Ascending aorta (tissue), 2 donors: Measurements from ENCODE around the gene TBX15. TPM values are rescaled to one million over a fixed set of nuclear protein-coding genes. Genes with fewer than 3 reads are reported as not detected.

Source experiments
- DNase-seq, 2 donors: peaks; one replicate each; pipeline ENCODE4 v3.0.0-alpha.2; 2019; ENCODE audit warnings: low spot score in 2 of 2
- H3K27ac ChIP-seq, 2 donors: fragments of 200-600 bp; sonication (generic); one replicate each; pipeline ENCODE4 v1.5.1; 2016 to 2017; ENCODE audit warnings: mild to moderate bottlenecking in 1 of 2
- H3K27me3 ChIP-seq: fragments of 200-600 bp; sonication (generic); one replicate; pipeline ENCODE4 v1.5.1; 2017
- H3K36me3 ChIP-seq, 2 donors: fragments of 200-600 bp; sonication (generic); one replicate each; pipeline ENCODE4 v1.5.1; 2016
- H3K4me1 ChIP-seq, 2 donors: fragments of 200-600 bp; sonication (generic); one replicate each; pipeline ENCODE4 v1.5.1; 2016 to 2017; ENCODE audit warnings: mild to moderate bottlenecking in 1 of 2
- H3K4me3 ChIP-seq, 2 donors: fragments of 200-600 bp; sonication (generic); one replicate each; pipeline ENCODE4 v1.5.1; 2016 to 2017; ENCODE audit warnings: mild to moderate bottlenecking in 1 of 2
- H3K9me3 ChIP-seq, 2 donors: fragments of 200-600 bp; sonication (generic); one replicate each; pipeline ENCODE4 v1.5.1; 2016
- CTCF ChIP-seq, 3 experiments: fragments of 200-600 bp in 2 of 3; fragments of 450-650 bp in 1 of 3; sonication (generic) in 2 of 3; IDR thresholded peaks; one replicate each; pipeline ENCODE4 v1.5.1; 2016 to 2019; ENCODE audit warnings: antibody characterized with exemption in 3 of 3, mild to moderate bottlenecking in 1 of 3, moderate library complexity in 1 of 3
- intact Hi-C: fragments of 100-400 bp; cut with DNase I; formaldehyde crosslinking; loops from one replicate; pipeline ENCODE4 v1.15.1; 2023
- total RNA-seq: library from RNA; depleted of rRNA; stranded (reverse); fragments of >200 nt; gene quantifications from one replicate; pipeline ENCODE4 v1.1.0, GENCODE V29; 2016

TBX15 gene
- total RNA-seq, 1 donor from 2014 or later: 1.8 TPM

DNA sequence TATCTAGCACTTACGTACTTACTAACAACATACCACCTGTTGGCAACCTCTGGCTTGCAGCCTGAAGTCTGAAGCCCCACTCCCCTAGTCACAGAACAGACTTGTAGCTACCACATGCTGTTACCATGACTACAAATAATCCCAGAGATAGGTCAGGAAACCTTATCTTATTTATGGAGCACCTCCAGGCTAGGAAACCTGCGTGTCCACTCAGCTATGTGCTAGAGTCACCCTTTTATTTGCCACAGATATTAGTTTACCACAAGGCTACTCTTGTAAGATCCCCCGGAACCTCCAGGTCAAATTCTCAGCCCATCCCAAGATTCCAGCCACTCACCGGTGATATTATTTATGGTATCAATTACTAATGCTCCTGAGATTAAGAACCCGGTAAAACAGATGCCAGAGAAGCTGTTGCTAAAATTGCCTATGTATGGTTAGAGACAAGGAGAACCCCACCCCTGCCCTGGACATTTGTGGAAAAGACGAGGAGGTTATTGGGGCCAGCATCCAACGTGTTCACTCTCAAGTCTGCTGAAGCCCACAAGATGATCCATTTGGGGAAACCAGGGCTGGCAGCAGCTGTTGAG, 116.5 kb downstream of the TBX15 start:
- no peak for DNase-seq
- no peaks in the 10 kb centered on the region for H3K36me3 ChIP-seq
- H3K4me3 ChIP-seq: no peak overlapping the region
- H3K4me1 ChIP-seq: no peaks in the 10 kb centered on the region
- H3K9me3 ChIP-seq: no peaks in the 10 kb centered on the region
- intact Hi-C loops: no loop called here
- no peaks in the 10 kb centered on the region for H3K27me3 ChIP-seq
- no peak overlapping the region for H3K27ac ChIP-seq
- no peak for TF ChIP-seq CTCF (IDR thresholded peaks at IDR 0.05)

- no peaks in the 10 kb centered on the region for H3K27me3 ChIP-seq
- no peaks in the 10 kb centered on the region for H3K4me1 ChIP-seq
- H3K4me3 ChIP-seq: no peak overlapping the region
- no peaks in the 10 kb centered on the region for H3K9me3 ChIP-seq
- DNase-seq: no peak
- H3K36me3 ChIP-seq: no peaks in the 10 kb centered on the region
- TF ChIP-seq CTCF (IDR thresholded peaks at IDR 0.05): no peak
- intact Hi-C loops: no loop called here
- H3K27ac ChIP-seq: no peak overlapping the region
These were observed 119.8 kb downstream of the TBX15 start for GRCh38 chr1:118868387-118868786.

DNA sequence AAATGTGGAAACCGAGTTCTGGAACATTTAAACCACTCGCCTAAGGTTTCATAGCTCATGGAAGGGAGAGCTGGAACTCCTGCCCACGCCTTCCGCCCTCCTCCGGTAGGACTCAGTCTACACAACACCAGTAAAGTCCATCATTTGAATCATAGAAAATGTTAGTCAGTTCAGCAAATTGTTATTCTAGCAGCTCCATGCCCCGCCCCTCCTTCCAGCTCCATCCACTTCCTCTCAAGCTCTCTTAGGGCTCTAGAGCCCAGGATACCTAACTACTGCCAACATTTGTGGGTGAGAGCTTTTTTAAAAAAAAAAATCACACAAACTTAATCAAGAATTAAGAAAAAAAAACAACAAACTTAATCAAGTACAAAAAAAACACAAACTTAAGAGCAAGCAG, 121.8 kb downstream of the TBX15 start:
- intact Hi-C loops: no loop called here
- H3K36me3 ChIP-seq: no peaks in the 10 kb centered on the region
- no peaks in the 10 kb centered on the region for H3K27me3 ChIP-seq
- DNase-seq: no peak
- H3K27ac ChIP-seq: no peak overlapping the region
- H3K4me3 ChIP-seq: no peak overlapping the region
- H3K9me3 ChIP-seq: no peaks in the 10 kb centered on the region
- H3K4me1 ChIP-seq: no peaks in the 10 kb centered on the region
- no peak for TF ChIP-seq CTCF (IDR thresholded peaks at IDR 0.05)

DNA sequence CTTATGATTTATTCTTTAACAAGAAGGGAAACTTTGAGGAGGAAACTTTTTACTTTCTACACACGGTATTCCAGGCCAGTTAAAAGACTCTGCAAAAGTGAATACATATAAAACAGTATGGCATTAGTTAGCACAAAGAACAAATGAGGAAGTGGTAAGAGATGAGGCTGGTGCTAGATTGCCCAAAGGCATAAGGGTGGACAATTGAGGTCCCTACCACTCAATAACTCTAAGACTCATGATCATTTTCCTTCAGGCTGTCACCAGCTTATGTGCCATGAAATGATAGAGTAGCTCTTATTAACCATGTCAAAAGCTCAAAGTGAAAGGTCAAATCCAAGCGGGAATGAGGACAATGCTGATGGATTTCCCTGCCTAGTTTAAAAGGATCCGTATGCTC, 124.5 kb downstream of the TBX15 start:
- no peak for DNase-seq
- H3K4me3 ChIP-seq: no peak overlapping the region
- no peak overlapping the region for H3K27ac ChIP-seq
- TF ChIP-seq CTCF (IDR thresholded peaks at IDR 0.05): no peak
- intact Hi-C loops: no loop called here
- H3K36me3 ChIP-seq: no peaks in the 10 kb centered on the region
- H3K27me3 ChIP-seq: no peaks in the 10 kb centered on the region
- H3K4me1 ChIP-seq: no peaks in the 10 kb centered on the region
- no peaks in the 10 kb centered on the region for H3K9me3 ChIP-seq

- intact Hi-C loops: no loop called here
- H3K4me1 ChIP-seq: no peaks in the 10 kb centered on the region
- no peaks in the 10 kb centered on the region for H3K27me3 ChIP-seq
- H3K36me3 ChIP-seq: no peaks in the 10 kb centered on the region
- no peak overlapping the region for H3K4me3 ChIP-seq
- no peak for TF ChIP-seq CTCF (IDR thresholded peaks at IDR 0.05)
- H3K27ac ChIP-seq: no peak overlapping the region
- DNase-seq: no peak
- no peaks in the 10 kb centered on the region for H3K9me3 ChIP-seq
These were observed 125.4 kb downstream of the TBX15 start for GRCh38 chr1:118862755-118863154.

- intact Hi-C loops: no loop called here
These were observed 126.9 kb downstream of the TBX15 start for GRCh38 chr1:118861216-118861615.

More at GRCh38 chr1:118861216-118861615, 126.9 kb downstream of the TBX15 start:
- H3K27ac ChIP-seq: no peak overlapping the region
- no peak for DNase-seq
- no peaks in the 10 kb centered on the region for H3K9me3 ChIP-seq
- no peak overlapping the region for H3K4me3 ChIP-seq
- H3K4me1 ChIP-seq: no peaks in the 10 kb centered on the region
- no peaks in the 10 kb centered on the region for H3K36me3 ChIP-seq
- no peak for TF ChIP-seq CTCF (IDR thresholded peaks at IDR 0.05)
- H3K27me3 ChIP-seq: no peaks in the 10 kb centered on the region
